IMR-90 (cell line): ENCODE results near the gene CXCL12. TPM values are rescaled to one million over a fixed set of nuclear protein-coding genes. Genes with fewer than 3 reads are reported as not detected.
A peak's percentile ranks its signal among the peaks of the same experiment; 100 is the strongest.

Source experiments
- ATAC-seq: fragments of 200-7000 bp; cut with Tn5 transposase; 2 replicates; pipeline ENCODE4 v1.9.1; 2020; ENCODE audit warnings: low read depth, mild to moderate bottlenecking, moderate library complexity
- BruUV-seq: library from RNA; stranded (reverse); fragments of 400-500 nt; replicated peaks from 2 replicates; lab custom pipeline; 2021; lab: Mats Ljungman, UMichigan
- CTCF ChIA-PET: fragments of 300-600 bp; formaldehyde crosslinking; extraction: SDS; loops from one replicate; lab custom pipeline; 2021; ENCODE audit warnings: antibody characterized with exemption; lab: Yijun Ruan, JAX
- POLR2A ChIA-PET: fragments of 300-600 bp; sonication (Branson Sonifier 250); formaldehyde crosslinking; loops from one replicate; lab custom pipeline; 2022; ENCODE audit warnings: antibody characterized with exemption; ENCODE audit not compliant: unreplicated experiment; lab: Charles Lee
- DNase-seq: peaks from one replicate; pipeline ENCODE4 v3.0.0; 2013
- H2AFZ ChIP-seq: replicated peaks from 2 replicates; pipeline ENCODE3; 2013; ENCODE audit warnings: low read length, mild to moderate bottlenecking; ENCODE audit not compliant: poor library complexity
- H2AK5ac ChIP-seq: 2 replicates; pipeline ENCODE4 v1.6.1; 2013; ENCODE audit warnings: low read depth, low read length, inconsistent platforms
- H2AK9ac ChIP-seq: replicated peaks from 2 replicates; pipeline ENCODE3; 2013; ENCODE audit warnings: mild to moderate bottlenecking, low read depth, low read length, moderate library complexity; ENCODE audit not compliant: poor library complexity
- H2BK120ac ChIP-seq: 2 replicates; pipeline ENCODE4 v1.6.1; 2013; ENCODE audit warnings: low read depth, low read length, inconsistent platforms
- H2BK15ac ChIP-seq: 3 replicates; pipeline ENCODE4 v1.6.1; 2013; ENCODE audit warnings: low read depth, low read length, inconsistent platforms
- H2BK20ac ChIP-seq: 2 replicates; pipeline ENCODE4 v1.6.1; 2013; ENCODE audit warnings: low read depth, mild to moderate bottlenecking, inconsistent platforms, low read length, moderate library complexity
- H2BK5ac ChIP-seq: 2 replicates; pipeline ENCODE4 v1.6.1; 2013; ENCODE audit warnings: mild to moderate bottlenecking, low read depth, low read length, inconsistent platforms; ENCODE audit not compliant: poor library complexity, severe bottlenecking
- H3K14ac ChIP-seq: replicated peaks from 2 replicates; pipeline ENCODE4 v1.6.1; 2013; ENCODE audit warnings: low read depth, low read length, inconsistent platforms
- H3K18ac ChIP-seq: 2 replicates; pipeline ENCODE4 v1.6.1; 2013; ENCODE audit warnings: low read depth, low read length, control low read depth
- H3K23ac ChIP-seq: 2 replicates; pipeline ENCODE4 v1.6.1; 2013; ENCODE audit warnings: low read depth, low read length, inconsistent platforms
- H3K27ac ChIP-seq: 2 replicates; pipeline ENCODE4 v1.5.1; 2013; ENCODE audit warnings: mild to moderate bottlenecking, control low read depth, low read length; ENCODE audit not compliant: insufficient read depth
- H3K27me3 ChIP-seq: 2 replicates; pipeline ENCODE4 v1.6.1; 2013; ENCODE audit warnings: low read length; ENCODE audit not compliant: control insufficient read depth, insufficient read depth
- H3K36me3 ChIP-seq: 2 replicates; pipeline ENCODE4 v1.6.1; 2013; ENCODE audit warnings: low read length, mixed read lengths; ENCODE audit not compliant: control insufficient read depth, insufficient read depth
- H3K4ac ChIP-seq: 2 replicates; pipeline ENCODE4 v1.6.1; 2013; ENCODE audit warnings: low read depth, low read length, inconsistent platforms
- H3K4me1 ChIP-seq: 2 replicates; pipeline ENCODE4 v1.6.1; 2013; ENCODE audit warnings: low read length, mixed read lengths; ENCODE audit not compliant: control insufficient read depth, insufficient read depth
- H3K4me2 ChIP-seq: 2 replicates; pipeline ENCODE4 v1.6.1; 2013; ENCODE audit warnings: low read depth, mild to moderate bottlenecking, control low read depth, low read length, moderate library complexity
- H3K4me3 ChIP-seq: 2 replicates; pipeline ENCODE4 v1.5.1; 2013; ENCODE audit warnings: low read depth, mild to moderate bottlenecking, control low read depth, low read length, moderate library complexity; ENCODE audit not compliant: insufficient read depth
- H3K56ac ChIP-seq: 2 replicates; pipeline ENCODE4 v1.6.1; 2013; ENCODE audit warnings: low read length, inconsistent platforms; ENCODE audit not compliant: insufficient read depth; ENCODE audit errors: extremely low read depth
- H3K79me1 ChIP-seq, 2 experiments: 2 replicates each; pipeline ENCODE4 v1.6.1; 2013; ENCODE audit warnings: low read length in 2 of 2, inconsistent platforms in 1 of 2, low read depth in 1 of 2
- H3K9ac ChIP-seq: 2 replicates; pipeline ENCODE4 v1.6.1; 2013; ENCODE audit warnings: low read depth, low read length, control low read depth
- H3K9me1 ChIP-seq: 2 replicates; pipeline ENCODE4 v1.6.1; 2013; ENCODE audit warnings: low read length, inconsistent platforms; ENCODE audit not compliant: insufficient read depth
- H3K9me3 ChIP-seq: 2 replicates; pipeline ENCODE4 v1.6.1; 2013; ENCODE audit warnings: low read length; ENCODE audit not compliant: control insufficient read depth, insufficient read depth
- H4K20me1 ChIP-seq: 2 replicates; pipeline ENCODE4 v1.6.1; 2013; ENCODE audit warnings: low read length, inconsistent platforms; ENCODE audit not compliant: insufficient read depth
- H4K5ac ChIP-seq: 2 replicates; pipeline ENCODE4 v1.6.1; 2013; ENCODE audit warnings: mild to moderate bottlenecking, low read depth, low read length, control low read depth
- H4K8ac ChIP-seq, 2 experiments: 2 replicates each; pipeline ENCODE4 v1.6.1; 2013; ENCODE audit warnings: low read depth in 2 of 2, low read length in 2 of 2, control low read depth in 1 of 2, inconsistent platforms in 1 of 2
- H4K91ac ChIP-seq: 2 replicates; pipeline ENCODE4 v1.6.1; 2013; ENCODE audit warnings: low read depth, low read length, inconsistent platforms; ENCODE audit not compliant: insufficient read depth
- BHLHE40 ChIP-seq: fragments of 150-350 bp; IDR thresholded peaks from 2 replicates; pipeline ENCODE4 v1.6.1; 2016; ENCODE audit warnings: mild to moderate bottlenecking, low read depth, low read length
- CEBPB ChIP-seq: IDR thresholded peaks from 2 replicates; pipeline ENCODE4 v1.6.1; 2012; ENCODE audit warnings: low read depth, low read length, improper control_type of control experiment
- CHD1 ChIP-seq: IDR thresholded peaks from 2 replicates; pipeline ENCODE4 v1.6.1; 2012; ENCODE audit warnings: low read depth, low read length, improper control_type of control experiment
- FOS ChIP-seq: fragments of 150-350 bp; IDR thresholded peaks from 2 replicates; pipeline ENCODE4 v1.6.1; 2016; ENCODE audit warnings: low read depth, low read length
- MAFK ChIP-seq: IDR thresholded peaks from 2 replicates; pipeline ENCODE4 v1.6.1; 2012; ENCODE audit warnings: low read depth, low read length, improper control_type of control experiment
- MAZ ChIP-seq: IDR thresholded peaks from 2 replicates; pipeline ENCODE4 v1.6.1; 2012; ENCODE audit warnings: low read depth, mild to moderate bottlenecking, low read length, improper control_type of control experiment, moderate library complexity, borderline replicate concordance
- MXI1 ChIP-seq: IDR thresholded peaks from 2 replicates; pipeline ENCODE4 v1.6.1; 2012; ENCODE audit warnings: low read depth, mild to moderate bottlenecking, low read length, moderate library complexity, borderline replicate concordance
- NFE2L2 ChIP-seq: fragments of 150-350 bp; IDR thresholded peaks from 2 replicates; pipeline ENCODE4 v1.6.1; 2016; ENCODE audit warnings: low read depth, mild to moderate bottlenecking, low read length
- POLR2A ChIP-seq: IDR thresholded peaks from 2 replicates; pipeline ENCODE4 v1.6.1; 2012; ENCODE audit warnings: mild to moderate bottlenecking, low read depth, low read length
- RAD21 ChIP-seq: IDR thresholded peaks from 2 replicates; pipeline ENCODE4 v1.6.1; 2012; ENCODE audit warnings: low read length, improper control_type of control experiment
- RCOR1 ChIP-seq: IDR thresholded peaks from 2 replicates; pipeline ENCODE4 v1.6.1; 2012; ENCODE audit warnings: mild to moderate bottlenecking, low read length, improper control_type of control experiment; ENCODE audit not compliant: insufficient replicate concordance
- RFX5 ChIP-seq: IDR thresholded peaks from 2 replicates; pipeline ENCODE4 v1.8.0; 2012; ENCODE audit warnings: low read depth, mild to moderate bottlenecking, low read length, moderate library complexity
- SMC3 ChIP-seq: fragments of 150-350 bp; IDR thresholded peaks from 2 replicates; pipeline ENCODE4 v1.6.1; 2016; ENCODE audit warnings: low read depth, mild to moderate bottlenecking, antibody characterized with exemption, low read length, moderate library complexity
- WGBS, 2 experiments: methylation state at CpG; one replicate each; pipeline versions ENCODE4 v1.1.5 to v1.1.7; 2013; ENCODE audit warnings: missing lambda C conversion rate in 2 of 2; ENCODE audit not compliant: insufficient read length in 1 of 2; ENCODE audit errors: extremely low coverage in 2 of 2; 5-methylcytosine and 5-hydroxymethylcytosine counted together
- dilution Hi-C: fragments of 300-500 bp; cut with HindIII; formaldehyde crosslinking; loops from one replicate; pipeline ENCODE4 v1.14.3; 2018; ENCODE audit warnings: low sequenced_read_pairs; ENCODE audit not compliant: unreplicated experiment
- in situ Hi-C: fragments of 300-500 bp; cut with MboI; formaldehyde crosslinking; loops from 3 replicates; pipeline ENCODE4 v1.14.3; 2019; ENCODE audit warnings: low sequenced_read_pairs, inconsistent platforms, mixed read lengths
- intact Hi-C: fragments of 100-400 bp; cut with micrococcal nuclease; formaldehyde crosslinking; loops from 2 replicates; pipeline ENCODE4 v1.10.0; 2022
- polyA plus RNA-seq, 3 experiments: library from polyadenylated mRNA; depleted of rRNA; stranded (reverse); fragments of >200 nt; gene quantifications; 2 replicates each; pipeline ENCODE4 v1.2.3, GENCODE V29; 2012; ENCODE audit warnings: low replicate concordance in 1 of 3
- total RNA-seq: library from RNA; depleted of rRNA; stranded (reverse); fragments of >200 nt; gene quantifications from 2 replicates; pipeline ENCODE4 v1.2.3, GENCODE V29; 2012
- TF ChIP-seq, protein P1 (sequence below): fragments of 150-350 bp; IDR thresholded peaks from 2 replicates; pipeline ENCODE4 v1.6.1; 2016; ENCODE audit warnings: low read depth, mild to moderate bottlenecking, low read length, moderate library complexity, borderline replicate concordance
- TF ChIP-seq, protein P2 (sequence below): fragments of 150-350 bp; IDR thresholded peaks from 2 replicates; pipeline ENCODE4 v1.6.1; 2017; ENCODE audit warnings: mild to moderate bottlenecking, antibody characterized with exemption, low read length, low read depth
- TF ChIP-seq, protein P3 (sequence below): conservative IDR thresholded peaks from 2 replicates; pipeline ENCODE4 v1.5.1; 2012; ENCODE audit warnings: mild to moderate bottlenecking, low read depth, low read length, improper control_type of control experiment

Gene CXCL12
- total and polyA plus RNA-seq, 2 of the 4 experiments (the other 2 are of a cell fraction): 15.8 to 80.7 TPM

DNA sequence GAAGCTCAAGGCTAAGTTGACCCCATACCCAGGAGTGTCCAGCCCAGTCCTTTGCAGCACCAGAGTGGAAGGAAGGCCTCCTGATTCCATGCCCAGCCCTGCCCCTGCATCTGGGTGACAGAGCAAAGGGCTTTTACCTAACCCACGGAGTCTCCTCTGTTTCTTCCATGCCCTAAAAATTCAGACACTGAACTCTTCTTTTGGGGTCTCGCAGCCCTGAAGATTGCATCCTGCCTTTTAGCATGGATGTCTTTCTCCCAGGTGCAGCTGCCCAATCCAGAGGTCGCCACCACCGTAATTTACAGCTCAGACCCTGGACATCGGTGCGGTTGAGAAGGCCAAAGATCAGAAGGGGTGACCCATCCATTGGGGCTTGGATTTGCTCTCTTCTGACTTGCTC is 50.8 kb downstream of the CXCL12 start:
- H3K56ac ChIP-seq: no peak overlapping the region
- H3K27me3 ChIP-seq: no peaks in the 10 kb centered on the region
- H3K9me1 ChIP-seq: peaks cover 6% of the 10 kb centered on the region; the same call in 1 of the 2 replicates
- ChIA-PET POLR2A (no interaction called here), CTCF (no interaction called here)
- peaks cover 14% of the 10 kb centered on the region for H3K4me1 ChIP-seq
- H2BK20ac ChIP-seq: no peak overlapping the region
- H3K36me3 ChIP-seq: no peaks in the 10 kb centered on the region
- no peaks in the 10 kb centered on the region for H3K79me1 ChIP-seq
- H3K14ac ChIP-seq: no peak overlapping the region
- no peak overlapping the region for H2AK5ac ChIP-seq
- no peak for DNase-seq
- 92% methylated on average over 2 of the region's 6 CpGs; no CpG with 5 or more reads in 1 of the 2 experiments for WGBS, 2 experiments
- no peak for ATAC-seq
- intact Hi-C loops (no loop called here), dilution Hi-C loops (no loop called here), in situ Hi-C loops (no loop called here)
- no peak overlapping the region for H2BK15ac ChIP-seq
- H3K9ac ChIP-seq: no peak overlapping the region
- no peak overlapping the region for H2AFZ ChIP-seq
- no peak overlapping the region for H3K4ac ChIP-seq
- no peak overlapping the region for H4K91ac ChIP-seq
- no peak overlapping the region for H2BK5ac ChIP-seq
- no peaks in the 10 kb centered on the region for H4K20me1 ChIP-seq
- no peak overlapping the region for H2BK120ac ChIP-seq
- H3K4me2 ChIP-seq: peak overlapping the region; percentile 17; the same call in 1 of the 2 replicates
- no peak overlapping the region for H2AK9ac ChIP-seq
- no peak overlapping the region for H3K27ac ChIP-seq
- H4K5ac ChIP-seq: no peak overlapping the region
- H3K4me3 ChIP-seq: no peak overlapping the region
- no peak overlapping the region; the same call in 1 of the 2 replicates for H3K18ac ChIP-seq
- no peak overlapping the region for H4K8ac ChIP-seq
- no peak overlapping the region for H3K23ac ChIP-seq
- no TSS peak for BruUV-seq
- TF ChIP-seq MXI1 (no peak), RCOR1 (no peak), RAD21 (no peak), CEBPB (no peak), BHLHE40 (no peak), CHD1 (no peak), POLR2A (no peak), NFE2L2 (no peak), RFX5 (no peak), MAZ (no peak), MAFK (no peak), FOS (no peak), SMC3 (no peak)
- TF ChIP-seq, protein P1, sequence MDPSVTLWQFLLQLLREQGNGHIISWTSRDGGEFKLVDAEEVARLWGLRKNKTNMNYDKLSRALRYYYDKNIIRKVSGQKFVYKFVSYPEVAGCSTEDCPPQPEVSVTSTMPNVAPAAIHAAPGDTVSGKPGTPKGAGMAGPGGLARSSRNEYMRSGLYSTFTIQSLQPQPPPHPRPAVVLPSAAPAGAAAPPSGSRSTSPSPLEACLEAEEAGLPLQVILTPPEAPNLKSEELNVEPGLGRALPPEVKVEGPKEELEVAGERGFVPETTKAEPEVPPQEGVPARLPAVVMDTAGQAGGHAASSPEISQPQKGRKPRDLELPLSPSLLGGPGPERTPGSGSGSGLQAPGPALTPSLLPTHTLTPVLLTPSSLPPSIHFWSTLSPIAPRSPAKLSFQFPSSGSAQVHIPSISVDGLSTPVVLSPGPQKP: no peak
- TF ChIP-seq, protein P2, sequence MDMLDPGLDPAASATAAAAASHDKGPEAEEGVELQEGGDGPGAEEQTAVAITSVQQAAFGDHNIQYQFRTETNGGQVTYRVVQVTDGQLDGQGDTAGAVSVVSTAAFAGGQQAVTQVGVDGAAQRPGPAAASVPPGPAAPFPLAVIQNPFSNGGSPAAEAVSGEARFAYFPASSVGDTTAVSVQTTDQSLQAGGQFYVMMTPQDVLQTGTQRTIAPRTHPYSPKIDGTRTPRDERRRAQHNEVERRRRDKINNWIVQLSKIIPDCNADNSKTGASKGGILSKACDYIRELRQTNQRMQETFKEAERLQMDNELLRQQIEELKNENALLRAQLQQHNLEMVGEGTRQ: no peak
- TF ChIP-seq, protein P3, sequence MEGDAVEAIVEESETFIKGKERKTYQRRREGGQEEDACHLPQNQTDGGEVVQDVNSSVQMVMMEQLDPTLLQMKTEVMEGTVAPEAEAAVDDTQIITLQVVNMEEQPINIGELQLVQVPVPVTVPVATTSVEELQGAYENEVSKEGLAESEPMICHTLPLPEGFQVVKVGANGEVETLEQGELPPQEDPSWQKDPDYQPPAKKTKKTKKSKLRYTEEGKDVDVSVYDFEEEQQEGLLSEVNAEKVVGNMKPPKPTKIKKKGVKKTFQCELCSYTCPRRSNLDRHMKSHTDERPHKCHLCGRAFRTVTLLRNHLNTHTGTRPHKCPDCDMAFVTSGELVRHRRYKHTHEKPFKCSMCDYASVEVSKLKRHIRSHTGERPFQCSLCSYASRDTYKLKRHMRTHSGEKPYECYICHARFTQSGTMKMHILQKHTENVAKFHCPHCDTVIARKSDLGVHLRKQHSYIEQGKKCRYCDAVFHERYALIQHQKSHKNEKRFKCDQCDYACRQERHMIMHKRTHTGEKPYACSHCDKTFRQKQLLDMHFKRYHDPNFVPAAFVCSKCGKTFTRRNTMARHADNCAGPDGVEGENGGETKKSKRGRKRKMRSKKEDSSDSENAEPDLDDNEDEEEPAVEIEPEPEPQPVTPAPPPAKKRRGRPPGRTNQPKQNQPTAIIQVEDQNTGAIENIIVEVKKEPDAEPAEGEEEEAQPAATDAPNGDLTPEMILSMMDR: no peak
- no peaks in the 10 kb centered on the region for H3K9me3 ChIP-seq
